ENCODE measurements around the gene RUNX2.

RUNX2 gene

DNA sequence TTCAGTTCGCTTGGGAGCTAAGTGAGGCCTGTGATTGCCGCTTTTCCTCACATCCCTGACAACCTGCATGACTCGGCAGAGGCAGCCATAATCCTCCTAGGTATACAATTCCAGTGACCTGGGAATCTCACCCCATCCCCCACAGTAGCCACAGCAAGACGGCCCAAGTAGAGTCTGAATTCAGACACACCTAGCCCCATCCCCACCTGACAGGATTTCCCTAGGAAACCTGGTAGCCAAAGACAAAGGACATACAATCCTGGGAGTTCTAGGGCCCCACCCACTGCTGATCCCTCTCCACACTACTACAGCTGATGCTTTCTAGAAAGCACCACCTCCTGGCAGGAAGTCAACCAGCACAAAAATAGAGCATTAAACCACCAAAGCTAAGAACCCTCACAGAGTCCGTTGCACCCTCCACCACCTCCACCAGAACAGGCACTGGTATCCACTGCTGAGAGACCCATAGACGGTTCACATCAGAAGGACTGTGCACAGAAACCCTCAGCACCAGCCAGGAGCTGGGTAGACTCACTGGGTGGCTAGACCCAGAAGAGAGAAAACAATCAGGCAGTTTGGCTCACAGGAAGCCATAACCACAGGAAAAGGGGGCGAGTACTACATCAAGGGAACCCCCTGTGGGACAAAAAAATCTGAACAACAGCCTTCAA, 17.9 kb upstream of the RUNX2 start:
- Histone ChIP-seq H3K4me1 (ENCODE audit: control insufficient read depth in 1 of 2, insufficient read depth in 2 of 2, low read length in 2 of 2) (no peaks in the 10 kb centered on the region), H3K27ac (ENCODE audit: low read depth, low read length) (no peak overlapping the region), H2AFZ (ENCODE audit: insufficient read depth, low read length, poor library complexity) (no peak overlapping the region), H3K9ac (ENCODE audit: low read length) (no peak overlapping the region), H3K4me2 (ENCODE audit: low read length) (no peak overlapping the region), H3K23ac (ENCODE audit: low read length) (no peak overlapping the region), H3K18ac (ENCODE audit: low read length) (no peak overlapping the region), H3K36me3 (ENCODE audit: control insufficient read depth in 1 of 2, insufficient read depth in 2 of 2, low read length in 2 of 2) (peaks cover 0 to 6% of the 10 kb centered on the region in 2 experiments), H2AK5ac (ENCODE audit: low read length) (no peak overlapping the region), H3K79me1 (ENCODE audit: low read length) (no peaks in the 10 kb centered on the region), H3K27me3 (ENCODE audit: insufficient read depth, low read length) (no peaks in the 10 kb centered on the region), H3K14ac (ENCODE audit: low read length) (no peak overlapping the region), H4K8ac (ENCODE audit: low read depth, low read length) (no peak overlapping the region), H2BK12ac (ENCODE audit: low read length) (no peak overlapping the region), H3K9me3 (ENCODE audit: insufficient read depth, low read depth, low read length) (peaks cover 6% of the 10 kb centered on the region), H2BK5ac (ENCODE audit: low read depth, low read length, poor library complexity) (no peak overlapping the region), H2BK120ac (ENCODE audit: insufficient read depth, low read length, poor library complexity) (no peak overlapping the region), H4K91ac (ENCODE audit: low read depth, low read length) (no peak overlapping the region), H3K4me3 (ENCODE audit: low read depth, low read length) (no peak overlapping the region), H3K79me2 (ENCODE audit: control insufficient read depth, insufficient read depth, low read length, poor library complexity) (no peaks in the 10 kb centered on the region), H3K4ac (ENCODE audit: low read depth, low read length) (no peak overlapping the region), H4K12ac (ENCODE audit: low read depth, low read length) (peak overlapping the region; percentile 16)
- no CpG with 5 or more reads among the region's 7 CpGs for WGBS (ENCODE audit: extremely low coverage, insufficient coverage, insufficient read length)
- DNase-seq = no peak

DNA sequence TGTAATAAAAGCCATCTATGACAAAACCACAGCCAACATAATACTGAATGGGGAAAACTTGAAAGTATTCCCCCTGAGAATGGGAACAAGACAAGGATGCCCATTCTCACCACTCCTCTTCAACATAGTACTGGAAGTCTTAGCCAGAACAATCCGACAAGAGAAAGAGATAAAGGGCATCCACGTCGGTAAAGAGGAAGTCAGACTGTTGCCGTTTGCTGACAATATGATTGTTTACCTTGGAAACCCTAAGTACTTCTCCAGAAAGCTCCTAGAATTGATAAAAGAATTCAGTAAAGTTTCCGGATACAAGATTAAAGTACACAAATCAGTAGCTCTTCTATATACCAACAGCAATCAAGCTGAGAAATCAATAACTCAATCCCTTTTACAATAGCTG, 14.0 kb upstream of the RUNX2 start:
- Histone ChIP-seq H3K4me2 (ENCODE audit: low read length) (no peak overlapping the region), H3K79me2 (ENCODE audit: control insufficient read depth, insufficient read depth, low read length, poor library complexity) (no peaks in the 10 kb centered on the region), H4K12ac (ENCODE audit: low read depth, low read length) (no peak overlapping the region), H3K4ac (ENCODE audit: low read depth, low read length) (no peak overlapping the region), H3K36me3 (ENCODE audit: control insufficient read depth in 1 of 2, insufficient read depth in 2 of 2, low read length in 2 of 2) (peaks cover 0 to 4% of the 10 kb centered on the region in 2 experiments), H3K9ac (ENCODE audit: low read length) (no peak overlapping the region), H2BK120ac (ENCODE audit: insufficient read depth, low read length, poor library complexity) (no peak overlapping the region), H4K8ac (ENCODE audit: low read depth, low read length) (no peak overlapping the region), H3K79me1 (ENCODE audit: low read length) (no peaks in the 10 kb centered on the region), H3K9me3 (ENCODE audit: insufficient read depth, low read depth, low read length) (peaks cover 2% of the 10 kb centered on the region), H2BK12ac (ENCODE audit: low read length) (no peak overlapping the region), H3K14ac (ENCODE audit: low read length) (no peak overlapping the region), H3K23ac (ENCODE audit: low read length) (no peak overlapping the region), H2AFZ (ENCODE audit: insufficient read depth, low read length, poor library complexity) (no peak overlapping the region), H3K18ac (ENCODE audit: low read length) (no peak overlapping the region), H2AK5ac (ENCODE audit: low read length) (no peak overlapping the region), H2BK5ac (ENCODE audit: low read depth, low read length, poor library complexity) (no peak overlapping the region), H3K4me3 (ENCODE audit: low read depth, low read length) (no peak overlapping the region), H3K27ac (ENCODE audit: low read depth, low read length) (no peak overlapping the region), H3K27me3 (ENCODE audit: insufficient read depth, low read length) (no peaks in the 10 kb centered on the region), H4K91ac (ENCODE audit: low read depth, low read length) (no peak overlapping the region), H3K4me1 (ENCODE audit: control insufficient read depth in 1 of 2, insufficient read depth in 2 of 2, low read length in 2 of 2) (no peaks in the 10 kb centered on the region)
- DNase-seq = no peak
- WGBS (ENCODE audit: extremely low coverage, insufficient coverage, insufficient read length) = no CpG with 5 or more reads among the region's 5 CpGs

DNA sequence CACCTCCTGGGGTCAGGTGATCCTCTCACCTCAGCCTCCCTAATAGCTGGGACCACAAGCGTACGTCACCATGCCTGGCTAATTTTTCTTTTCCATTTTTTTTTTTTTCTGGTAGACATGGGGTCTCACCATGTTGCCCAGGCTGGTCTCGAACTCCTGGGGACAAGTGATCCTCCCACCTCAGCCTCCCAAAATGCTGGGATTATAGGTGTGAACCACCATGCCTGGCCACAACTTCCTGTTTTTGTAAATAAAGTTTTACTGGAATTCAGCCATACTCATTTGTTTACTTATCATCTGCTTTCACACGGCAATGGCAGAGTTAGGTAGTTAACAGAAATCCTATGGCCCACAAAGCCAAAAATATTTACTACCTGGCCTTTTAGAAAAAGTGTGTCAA, 7.8 kb upstream of the RUNX2 start:
- Histone ChIP-seq H4K8ac (ENCODE audit: low read depth, low read length) (no peak overlapping the region), H4K91ac (ENCODE audit: low read depth, low read length) (no peak overlapping the region), H2BK120ac (ENCODE audit: insufficient read depth, low read length, poor library complexity) (no peak overlapping the region), H3K14ac (ENCODE audit: low read length) (no peak overlapping the region), H3K79me2 (ENCODE audit: control insufficient read depth, insufficient read depth, low read length, poor library complexity) (no peaks in the 10 kb centered on the region), H3K27ac (ENCODE audit: low read depth, low read length) (no peak overlapping the region), H3K4me1 (ENCODE audit: control insufficient read depth in 1 of 2, insufficient read depth in 2 of 2, low read length in 2 of 2) (no peaks in the 10 kb centered on the region), H3K36me3 (ENCODE audit: control insufficient read depth in 1 of 2, insufficient read depth in 2 of 2, low read length in 2 of 2) (no peaks in the 10 kb centered on the region), H2AFZ (ENCODE audit: insufficient read depth, low read length, poor library complexity) (no peak overlapping the region), H2AK5ac (ENCODE audit: low read length) (no peak overlapping the region), H3K23ac (ENCODE audit: low read length) (no peak overlapping the region), H3K4me2 (ENCODE audit: low read length) (no peak overlapping the region), H2BK12ac (ENCODE audit: low read length) (no peak overlapping the region), H3K79me1 (ENCODE audit: low read length) (no peaks in the 10 kb centered on the region), H3K9ac (ENCODE audit: low read length) (no peak overlapping the region), H3K4me3 (ENCODE audit: low read depth, low read length) (no peak overlapping the region), H3K4ac (ENCODE audit: low read depth, low read length) (no peak overlapping the region), H3K27me3 (ENCODE audit: insufficient read depth, low read length) (no peaks in the 10 kb centered on the region), H3K9me3 (ENCODE audit: insufficient read depth, low read depth, low read length) (no peaks in the 10 kb centered on the region), H2BK5ac (ENCODE audit: low read depth, low read length, poor library complexity) (no peak overlapping the region), H4K12ac (ENCODE audit: low read depth, low read length) (no peak overlapping the region), H3K18ac (ENCODE audit: low read length) (no peak overlapping the region)
- DNase-seq = no peak
- no CpG with 5 or more reads among the region's 4 CpGs for WGBS (ENCODE audit: extremely low coverage, insufficient coverage, insufficient read length)

DNA sequence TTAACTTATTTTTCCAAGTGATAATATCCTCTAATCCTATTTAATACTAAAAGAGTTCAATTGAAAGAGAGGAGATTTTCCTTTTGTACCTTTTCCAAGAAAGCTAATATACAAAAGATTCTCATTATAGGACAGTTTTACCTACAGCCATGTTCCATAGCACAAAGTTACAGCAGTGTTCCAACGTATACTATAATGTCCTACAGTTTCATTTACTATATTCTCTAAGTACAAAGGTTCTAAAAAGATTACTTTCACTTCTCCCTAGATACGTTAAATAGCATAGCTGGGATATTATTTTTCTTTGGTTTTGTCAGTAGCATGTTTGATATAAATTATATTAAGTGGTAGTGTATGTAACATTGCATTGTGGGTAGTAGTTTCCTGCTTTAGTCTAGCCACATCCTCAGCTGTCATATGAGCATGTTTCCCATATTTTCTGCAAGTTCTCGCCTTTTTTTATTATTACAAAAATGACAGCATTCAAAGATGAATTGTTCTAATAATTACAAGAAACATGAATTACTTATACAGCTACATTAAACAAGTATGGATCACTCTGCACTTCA, 4.4 kb upstream of the RUNX2 start:
- Histone ChIP-seq H2BK120ac (ENCODE audit: insufficient read depth, low read length, poor library complexity) (no peak overlapping the region), H2BK12ac (ENCODE audit: low read length) (no peak overlapping the region)
- no CpG with 5 or more reads among the region's 3 CpGs for WGBS (ENCODE audit: extremely low coverage, insufficient coverage, insufficient read length)

More for the DNA sequence above, 4.4 kb upstream of the RUNX2 start:
- no peak for DNase-seq
- no peaks in the 10 kb centered on the region for H3K79me2 ChIP-seq (ENCODE audit: control insufficient read depth, insufficient read depth, low read length, poor library complexity)
- H4K91ac ChIP-seq (ENCODE audit: low read depth, low read length) = no peak overlapping the region
- no peak overlapping the region for H3K27ac ChIP-seq (ENCODE audit: low read depth, low read length)
- H3K36me3 ChIP-seq (ENCODE audit: control insufficient read depth in 1 of 2, insufficient read depth in 2 of 2, low read length in 2 of 2) = no peaks in the 10 kb centered on the region
- H2AK5ac ChIP-seq (ENCODE audit: low read length) = no peak overlapping the region
- no peak overlapping the region for H4K8ac ChIP-seq (ENCODE audit: low read depth, low read length)
- no peaks in the 10 kb centered on the region for H3K4me1 ChIP-seq (ENCODE audit: control insufficient read depth in 1 of 2, insufficient read depth in 2 of 2, low read length in 2 of 2)
- H2BK5ac ChIP-seq (ENCODE audit: low read depth, low read length, poor library complexity) = no peak overlapping the region
- no peak overlapping the region for H2AFZ ChIP-seq (ENCODE audit: insufficient read depth, low read length, poor library complexity)
- H3K14ac ChIP-seq (ENCODE audit: low read length) = no peak overlapping the region
- H3K27me3 ChIP-seq (ENCODE audit: insufficient read depth, low read length) = no peaks in the 10 kb centered on the region
- H3K79me1 ChIP-seq (ENCODE audit: low read length) = no peaks in the 10 kb centered on the region
- H3K18ac ChIP-seq (ENCODE audit: low read length) = no peak overlapping the region
- no peak overlapping the region for H3K9ac ChIP-seq (ENCODE audit: low read length)
- no peaks in the 10 kb centered on the region for H3K9me3 ChIP-seq (ENCODE audit: insufficient read depth, low read depth, low read length)
- no peak overlapping the region for H3K4me2 ChIP-seq (ENCODE audit: low read length)
- H3K4me3 ChIP-seq (ENCODE audit: low read depth, low read length) = no peak overlapping the region
- H4K12ac ChIP-seq (ENCODE audit: low read depth, low read length) = no peak overlapping the region
- H3K23ac ChIP-seq (ENCODE audit: low read length) = no peak overlapping the region
- H3K4ac ChIP-seq (ENCODE audit: low read depth, low read length) = no peak overlapping the region

All from trophoblast cell (in vitro differentiated cells and primary cell).